ENCODE results near the gene DCUN1D5. TPM values are rescaled to one million over a fixed set of nuclear protein-coding genes. Genes with fewer than 3 reads are reported as not detected.

The DCUN1D5 gene
- total and polyA plus RNA-seq, 2 donors (not counting 1 experiment from before 2014, with no cell fraction given), result 45.7 TPM

DNA sequence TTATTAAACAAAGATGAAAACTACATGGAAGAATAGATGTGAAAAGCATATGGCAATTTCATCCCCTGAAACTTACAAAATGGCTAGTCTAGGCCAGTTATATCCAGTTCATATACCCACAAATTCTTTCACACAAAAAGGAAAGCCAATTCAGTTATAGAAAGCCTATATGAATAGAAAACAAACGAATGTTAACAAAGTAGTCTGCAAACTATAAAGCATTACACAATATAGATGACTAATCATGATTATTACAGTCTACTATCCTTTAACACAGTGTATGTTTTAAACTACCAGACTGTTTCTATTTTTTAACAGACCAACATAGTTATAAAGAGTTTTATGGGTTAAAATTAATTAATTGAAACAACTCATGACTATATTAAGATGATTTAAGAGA lies 12.1 kb downstream of the DCUN1D5 start:
- H4K20me1 ChIP-seq (ENCODE audit: control insufficient read depth, extremely low read depth, insufficient read depth, low read length), result no peaks in the 10 kb centered on the region
- no peaks in the 10 kb centered on the region for H3K4me1 ChIP-seq (ENCODE audit: control insufficient read depth, extremely low read depth, insufficient read depth, low read length)

DNA sequence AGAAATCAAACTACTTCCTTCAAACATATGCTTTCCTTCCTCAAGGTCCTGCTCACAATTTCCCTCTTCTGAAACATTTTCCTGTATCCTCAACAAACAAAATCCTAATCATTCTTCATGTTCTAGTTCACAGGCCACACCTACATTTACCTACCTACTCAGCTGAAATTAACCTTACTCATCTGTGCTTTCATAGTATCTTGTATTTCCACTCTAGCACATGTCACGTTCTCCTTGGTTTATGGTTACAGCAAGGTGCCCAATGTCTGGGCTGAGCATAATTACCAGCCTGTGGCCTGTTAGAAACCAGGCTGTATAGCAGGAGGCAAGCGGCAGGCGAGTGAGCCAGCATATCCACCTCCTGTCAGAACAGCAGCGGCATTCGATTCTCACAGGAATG lies 13.2 kb downstream of the DCUN1D5 start:
- no peak overlapping the region for H3K9ac ChIP-seq (ENCODE audit: insufficient read depth, low read length)

More for the DNA sequence above, 12.1 kb downstream of the DCUN1D5 start:
- no peak overlapping the region for H2AFZ ChIP-seq (ENCODE audit: low read length)
- H3K9ac ChIP-seq (ENCODE audit: insufficient read depth, low read length), result no peak overlapping the region
- H3K27ac ChIP-seq (ENCODE audit: insufficient read depth, low read length), result no peak overlapping the region
- peaks cover 9% of the 10 kb centered on the region for H3K36me3 ChIP-seq (ENCODE audit: control insufficient read depth, insufficient read depth, low read length)
- no peak overlapping the region for H3K4me3 ChIP-seq (replicated peaks in 1 of 4; ENCODE audit: control extremely low read depth in 1 of 4, insufficient read depth in 1 of 4, low read depth in 3 of 4, low read length in 4 of 4)
- DNase-seq (ENCODE audit: low read depth in 2 of 2), result peak in 1 of 2 donors; percentile 54
- TF ChIP-seq, protein P1, sequence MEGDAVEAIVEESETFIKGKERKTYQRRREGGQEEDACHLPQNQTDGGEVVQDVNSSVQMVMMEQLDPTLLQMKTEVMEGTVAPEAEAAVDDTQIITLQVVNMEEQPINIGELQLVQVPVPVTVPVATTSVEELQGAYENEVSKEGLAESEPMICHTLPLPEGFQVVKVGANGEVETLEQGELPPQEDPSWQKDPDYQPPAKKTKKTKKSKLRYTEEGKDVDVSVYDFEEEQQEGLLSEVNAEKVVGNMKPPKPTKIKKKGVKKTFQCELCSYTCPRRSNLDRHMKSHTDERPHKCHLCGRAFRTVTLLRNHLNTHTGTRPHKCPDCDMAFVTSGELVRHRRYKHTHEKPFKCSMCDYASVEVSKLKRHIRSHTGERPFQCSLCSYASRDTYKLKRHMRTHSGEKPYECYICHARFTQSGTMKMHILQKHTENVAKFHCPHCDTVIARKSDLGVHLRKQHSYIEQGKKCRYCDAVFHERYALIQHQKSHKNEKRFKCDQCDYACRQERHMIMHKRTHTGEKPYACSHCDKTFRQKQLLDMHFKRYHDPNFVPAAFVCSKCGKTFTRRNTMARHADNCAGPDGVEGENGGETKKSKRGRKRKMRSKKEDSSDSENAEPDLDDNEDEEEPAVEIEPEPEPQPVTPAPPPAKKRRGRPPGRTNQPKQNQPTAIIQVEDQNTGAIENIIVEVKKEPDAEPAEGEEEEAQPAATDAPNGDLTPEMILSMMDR (conservative IDR thresholded peaks at IDR 0.05 in 1 of 2, IDR thresholded peaks at IDR 0.05 in 1 of 2; ENCODE audit: low read depth in 1 of 2, low read length in 2 of 2), result no peak
- no peak for TF ChIP-seq EZH2 (IDR thresholded peaks at IDR 0.05; ENCODE audit: low read length, missing control alignments)
- no peaks in the 10 kb centered on the region for H3K9me3 ChIP-seq (ENCODE audit: control insufficient read depth, insufficient read depth, low read depth, low read length)
- H3K4me2 ChIP-seq (ENCODE audit: extremely low read depth, insufficient read depth, low read length), result no peak overlapping the region
- peaks cover 11% of the 10 kb centered on the region for H3K79me2 ChIP-seq (ENCODE audit: control insufficient read depth, insufficient read depth, low read length)
- no peaks in the 10 kb centered on the region for H3K27me3 ChIP-seq (ENCODE audit: control insufficient read depth, insufficient read depth, low read length)

DNA sequence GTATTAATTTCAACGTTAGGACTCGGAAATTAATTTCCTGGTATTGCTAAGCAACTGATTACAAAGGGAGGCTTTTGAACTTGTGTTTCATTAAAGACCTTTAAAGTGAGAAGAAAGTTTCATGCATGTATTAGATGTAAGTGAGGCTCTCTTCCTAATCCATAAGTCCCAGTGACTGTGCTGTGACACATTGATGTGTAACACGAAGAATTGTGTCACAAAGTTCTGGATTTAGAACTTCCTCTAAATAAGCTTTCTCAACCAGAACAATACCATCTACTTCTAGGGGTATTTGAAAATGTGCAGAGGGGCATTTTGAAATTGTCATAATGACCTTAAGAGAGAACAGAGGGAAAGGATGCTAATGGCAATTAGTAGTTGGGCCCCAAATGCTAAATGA lies 14.4 kb downstream of the DCUN1D5 start:
- DNase-seq (ENCODE audit: low read depth in 2 of 2), result no peak
- Histone ChIP-seq H3K4me2 (ENCODE audit: extremely low read depth, insufficient read depth, low read length) (no peak overlapping the region), H3K9ac (ENCODE audit: insufficient read depth, low read length) (no peak overlapping the region), H2AFZ (ENCODE audit: low read length) (no peak overlapping the region), H3K27me3 (ENCODE audit: control insufficient read depth, insufficient read depth, low read length) (no peaks in the 10 kb centered on the region), H3K4me1 (ENCODE audit: control insufficient read depth, extremely low read depth, insufficient read depth, low read length) (no peaks in the 10 kb centered on the region), H3K79me2 (ENCODE audit: control insufficient read depth, insufficient read depth, low read length) (peaks cover 6% of the 10 kb centered on the region), H3K36me3 (ENCODE audit: control insufficient read depth, insufficient read depth, low read length) (peaks cover 9% of the 10 kb centered on the region), H4K20me1 (ENCODE audit: control insufficient read depth, extremely low read depth, insufficient read depth, low read length) (no peaks in the 10 kb centered on the region), H3K27ac (ENCODE audit: insufficient read depth, low read length) (no peak overlapping the region), H3K9me3 (ENCODE audit: control insufficient read depth, insufficient read depth, low read depth, low read length) (no peaks in the 10 kb centered on the region), H3K4me3 (replicated peaks in 1 of 4; ENCODE audit: control extremely low read depth in 1 of 4, insufficient read depth in 1 of 4, low read depth in 3 of 4, low read length in 4 of 4) (no peak overlapping the region)
- no peak for TF ChIP-seq EZH2 (IDR thresholded peaks at IDR 0.05; ENCODE audit: low read length, missing control alignments)
- TF ChIP-seq, protein P1 (conservative IDR thresholded peaks at IDR 0.05 in 1 of 2, IDR thresholded peaks at IDR 0.05 in 1 of 2; ENCODE audit: low read depth in 1 of 2, low read length in 2 of 2), result no peak

More for the DNA sequence above, 13.2 kb downstream of the DCUN1D5 start:
- Histone ChIP-seq H3K27me3 (ENCODE audit: control insufficient read depth, insufficient read depth, low read length) (no peaks in the 10 kb centered on the region), H4K20me1 (ENCODE audit: control insufficient read depth, extremely low read depth, insufficient read depth, low read length) (no peaks in the 10 kb centered on the region), H3K4me3 (replicated peaks in 1 of 4; ENCODE audit: control extremely low read depth in 1 of 4, insufficient read depth in 1 of 4, low read depth in 3 of 4, low read length in 4 of 4) (no peak overlapping the region), H3K4me2 (ENCODE audit: extremely low read depth, insufficient read depth, low read length) (no peak overlapping the region), H3K36me3 (ENCODE audit: control insufficient read depth, insufficient read depth, low read length) (peaks cover 9% of the 10 kb centered on the region), H3K79me2 (ENCODE audit: control insufficient read depth, insufficient read depth, low read length) (peaks cover 6% of the 10 kb centered on the region), H2AFZ (ENCODE audit: low read length) (no peak overlapping the region), H3K27ac (ENCODE audit: insufficient read depth, low read length) (no peak overlapping the region), H3K4me1 (ENCODE audit: control insufficient read depth, extremely low read depth, insufficient read depth, low read length) (no peaks in the 10 kb centered on the region), H3K9me3 (ENCODE audit: control insufficient read depth, insufficient read depth, low read depth, low read length) (no peaks in the 10 kb centered on the region)
- no peak for DNase-seq (ENCODE audit: low read depth in 2 of 2)
- TF ChIP-seq, protein P1 (conservative IDR thresholded peaks at IDR 0.05 in 1 of 2, IDR thresholded peaks at IDR 0.05 in 1 of 2; ENCODE audit: low read depth in 1 of 2, low read length in 2 of 2), result no peak
- no peak for TF ChIP-seq EZH2 (IDR thresholded peaks at IDR 0.05; ENCODE audit: low read length, missing control alignments)

All from fibroblast of lung (primary cell).